ENCODE results near the gene TMC1.

The TMC1 gene

DNA sequence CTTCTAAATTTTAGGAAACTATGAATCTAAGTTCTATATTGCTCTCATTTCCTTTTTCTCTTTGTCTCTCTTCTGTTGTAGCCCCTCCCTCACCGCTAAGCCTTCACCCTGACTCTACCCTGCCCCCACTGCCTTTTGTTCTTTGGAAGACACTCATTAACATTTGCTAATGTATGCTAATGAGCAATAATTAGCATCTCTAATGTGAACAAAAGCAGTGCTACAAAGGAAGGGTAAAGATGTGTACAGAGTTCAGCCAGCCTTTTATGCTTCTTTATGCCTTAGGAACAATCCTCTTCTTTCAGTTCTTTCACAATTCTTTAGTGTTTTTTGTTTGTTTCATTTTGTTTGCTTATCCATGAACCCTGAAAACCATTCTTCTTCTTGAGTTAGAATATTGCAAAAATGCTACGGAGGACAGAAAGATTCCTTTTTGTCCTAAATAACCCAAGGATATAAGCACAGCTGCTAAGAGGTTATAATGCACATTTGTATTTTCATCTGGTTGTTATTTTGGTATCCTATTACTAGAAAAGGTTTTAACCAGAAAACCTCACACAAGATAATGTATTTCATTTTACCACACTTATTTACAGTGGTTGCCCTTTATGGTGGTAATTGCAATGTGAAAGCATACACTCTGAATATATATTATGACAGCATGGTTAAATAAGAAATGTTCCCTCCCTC lies 159.3 kb downstream of the TMC1 start:
- no peak overlapping the region for H3K4me3 ChIP-seq (ENCODE audit: low read depth, low read length)

DNA sequence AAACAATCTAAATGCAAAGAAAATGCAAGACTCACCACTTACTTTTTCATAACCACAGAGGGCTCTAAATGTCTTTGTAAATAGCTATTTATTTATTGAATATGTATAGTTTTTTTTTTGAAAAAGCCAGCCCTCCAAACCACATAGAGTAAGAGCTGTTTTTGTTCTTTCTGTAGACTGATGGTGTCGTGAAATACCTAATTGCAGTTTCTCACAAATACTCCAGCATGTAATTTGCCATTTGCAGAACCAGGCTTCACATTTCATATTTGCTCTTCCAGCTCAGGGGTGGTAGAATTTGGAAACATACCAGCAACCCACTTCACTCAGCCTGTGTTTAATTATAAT lies 159.8 kb downstream of the TMC1 start:
- no peak overlapping the region for H3K27ac ChIP-seq
- H3K27me3 ChIP-seq (ENCODE audit: control insufficient read depth, insufficient read depth, low read length), result no peaks in the 10 kb centered on the region

More for the DNA sequence above, 159.3 kb downstream of the TMC1 start:
- H3K27me3 ChIP-seq (ENCODE audit: control insufficient read depth, insufficient read depth, low read length), result no peaks in the 10 kb centered on the region
- H3K9ac ChIP-seq, result no peak overlapping the region
- TF ChIP-seq, protein P1, sequence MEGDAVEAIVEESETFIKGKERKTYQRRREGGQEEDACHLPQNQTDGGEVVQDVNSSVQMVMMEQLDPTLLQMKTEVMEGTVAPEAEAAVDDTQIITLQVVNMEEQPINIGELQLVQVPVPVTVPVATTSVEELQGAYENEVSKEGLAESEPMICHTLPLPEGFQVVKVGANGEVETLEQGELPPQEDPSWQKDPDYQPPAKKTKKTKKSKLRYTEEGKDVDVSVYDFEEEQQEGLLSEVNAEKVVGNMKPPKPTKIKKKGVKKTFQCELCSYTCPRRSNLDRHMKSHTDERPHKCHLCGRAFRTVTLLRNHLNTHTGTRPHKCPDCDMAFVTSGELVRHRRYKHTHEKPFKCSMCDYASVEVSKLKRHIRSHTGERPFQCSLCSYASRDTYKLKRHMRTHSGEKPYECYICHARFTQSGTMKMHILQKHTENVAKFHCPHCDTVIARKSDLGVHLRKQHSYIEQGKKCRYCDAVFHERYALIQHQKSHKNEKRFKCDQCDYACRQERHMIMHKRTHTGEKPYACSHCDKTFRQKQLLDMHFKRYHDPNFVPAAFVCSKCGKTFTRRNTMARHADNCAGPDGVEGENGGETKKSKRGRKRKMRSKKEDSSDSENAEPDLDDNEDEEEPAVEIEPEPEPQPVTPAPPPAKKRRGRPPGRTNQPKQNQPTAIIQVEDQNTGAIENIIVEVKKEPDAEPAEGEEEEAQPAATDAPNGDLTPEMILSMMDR (IDR thresholded peaks at IDR 0.05), result no peak
- H3K79me2 ChIP-seq, result no peaks in the 10 kb centered on the region
- H2AFZ ChIP-seq, result no peak overlapping the region
- no peaks in the 10 kb centered on the region for H3K9me3 ChIP-seq (ENCODE audit: control insufficient read depth, low read length)
- no peaks in the 10 kb centered on the region for H3K36me3 ChIP-seq (ENCODE audit: control insufficient read depth, insufficient read depth, low read length)
- no peak overlapping the region for H3K27ac ChIP-seq
- no peak overlapping the region for H3K4me2 ChIP-seq (ENCODE audit: low read length)
- H3K4me1 ChIP-seq, result no peaks in the 10 kb centered on the region

DNA sequence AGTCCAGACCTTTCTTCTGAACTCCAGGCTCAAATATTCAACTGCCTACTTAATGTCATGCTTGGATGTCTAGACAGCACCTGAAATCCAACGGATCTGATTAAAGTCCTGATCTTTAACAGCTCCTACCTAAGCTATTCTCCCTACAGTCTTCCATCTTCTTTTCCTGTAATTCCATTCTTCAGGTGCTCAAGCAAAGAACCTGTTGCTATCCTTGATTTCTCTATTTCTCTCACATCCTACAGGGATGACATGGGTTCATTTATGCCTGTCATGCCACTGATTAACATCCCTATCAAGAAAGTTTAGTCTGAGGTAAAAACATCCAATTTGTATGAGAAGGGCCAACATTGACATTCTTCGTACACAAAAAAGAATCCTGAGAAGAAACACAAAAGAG lies 163.2 kb downstream of the TMC1 start:
- TF ChIP-seq, protein P1 (IDR thresholded peaks at IDR 0.05), result no peak
- Histone ChIP-seq H3K4me3 (ENCODE audit: low read depth, low read length) (no peak overlapping the region), H3K27me3 (ENCODE audit: control insufficient read depth, insufficient read depth, low read length) (no peaks in the 10 kb centered on the region), H3K36me3 (ENCODE audit: control insufficient read depth, insufficient read depth, low read length) (no peaks in the 10 kb centered on the region), H3K9me3 (ENCODE audit: control insufficient read depth, low read length) (no peaks in the 10 kb centered on the region), H3K27ac (no peak overlapping the region), H3K9ac (no peak overlapping the region), H3K4me2 (ENCODE audit: low read length) (no peak overlapping the region), H3K4me1 (no peaks in the 10 kb centered on the region), H2AFZ (no peak overlapping the region), H3K79me2 (no peaks in the 10 kb centered on the region)

More for the DNA sequence above, 159.8 kb downstream of the TMC1 start:
- TF ChIP-seq, protein P1 (IDR thresholded peaks at IDR 0.05), result no peak
- H3K9ac ChIP-seq, result no peak overlapping the region
- H3K4me1 ChIP-seq, result no peaks in the 10 kb centered on the region
- no peaks in the 10 kb centered on the region for H3K36me3 ChIP-seq (ENCODE audit: control insufficient read depth, insufficient read depth, low read length)
- no peak overlapping the region for H3K4me3 ChIP-seq (ENCODE audit: low read depth, low read length)
- no peaks in the 10 kb centered on the region for H3K79me2 ChIP-seq
- H3K4me2 ChIP-seq (ENCODE audit: low read length), result no peak overlapping the region
- no peak overlapping the region for H2AFZ ChIP-seq
- no peaks in the 10 kb centered on the region for H3K9me3 ChIP-seq (ENCODE audit: control insufficient read depth, low read length)

DNA sequence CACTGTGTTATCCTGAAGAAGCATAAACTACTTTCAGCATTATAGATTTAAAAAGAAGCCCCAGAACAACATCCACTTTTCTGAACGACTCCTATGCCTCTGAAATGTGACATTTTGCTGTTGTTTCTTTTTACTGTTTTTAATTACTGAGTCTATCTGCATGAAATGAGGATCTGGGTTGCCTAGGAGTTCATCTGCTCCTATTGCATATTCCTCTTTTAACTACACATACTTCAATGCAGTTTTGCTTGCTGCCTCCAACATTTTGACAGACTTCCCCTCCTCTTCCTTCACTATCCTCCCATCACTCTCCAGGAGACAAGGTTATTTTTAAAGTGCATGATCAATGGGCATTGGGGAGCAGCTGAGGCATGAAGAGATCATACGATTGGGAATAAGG lies 164.5 kb downstream of the TMC1 start:
- Histone ChIP-seq H3K36me3 (ENCODE audit: control insufficient read depth, insufficient read depth, low read length) (no peaks in the 10 kb centered on the region), H3K27ac (no peak overlapping the region), H3K27me3 (ENCODE audit: control insufficient read depth, insufficient read depth, low read length) (no peaks in the 10 kb centered on the region), H3K9ac (no peak overlapping the region), H3K9me3 (ENCODE audit: control insufficient read depth, low read length) (no peaks in the 10 kb centered on the region), H3K4me3 (ENCODE audit: low read depth, low read length) (no peak overlapping the region), H3K79me2 (no peaks in the 10 kb centered on the region), H2AFZ (no peak overlapping the region), H3K4me2 (ENCODE audit: low read length) (no peak overlapping the region), H3K4me1 (no peaks in the 10 kb centered on the region)
- TF ChIP-seq, protein P1 (IDR thresholded peaks at IDR 0.05), result no peak

DNA sequence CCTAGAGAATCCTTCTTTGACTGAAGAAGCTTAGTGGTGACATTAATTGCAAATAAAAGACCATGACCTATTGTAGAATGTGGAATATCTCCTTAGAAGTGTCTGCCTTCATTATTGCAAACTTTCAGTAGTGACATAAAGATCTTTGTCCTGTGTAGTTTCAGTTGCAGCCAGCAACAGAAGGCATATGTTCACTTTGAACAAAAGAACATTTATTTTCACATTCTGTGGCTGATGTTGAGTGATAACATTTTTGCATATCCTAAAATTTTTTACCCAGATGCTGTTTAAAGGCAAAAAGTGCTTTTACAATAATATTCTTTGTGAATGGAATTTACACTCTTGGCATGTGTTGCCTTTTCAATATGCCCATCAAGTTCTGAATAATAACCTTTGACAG lies 165.9 kb downstream of the TMC1 start:
- Histone ChIP-seq H3K9me3 (ENCODE audit: control insufficient read depth, low read length) (no peaks in the 10 kb centered on the region), H3K4me3 (ENCODE audit: low read depth, low read length) (no peak overlapping the region), H3K4me2 (ENCODE audit: low read length) (no peak overlapping the region), H3K79me2 (no peaks in the 10 kb centered on the region), H3K4me1 (no peaks in the 10 kb centered on the region), H3K27me3 (ENCODE audit: control insufficient read depth, insufficient read depth, low read length) (no peaks in the 10 kb centered on the region), H2AFZ (no peak overlapping the region), H3K36me3 (ENCODE audit: control insufficient read depth, insufficient read depth, low read length) (no peaks in the 10 kb centered on the region), H3K27ac (no peak overlapping the region), H3K9ac (no peak overlapping the region)
- TF ChIP-seq, protein P1 (IDR thresholded peaks at IDR 0.05), result no peak

All from parathyroid adenoma (tissue), 2 donors.